Hepatocyte (in vitro differentiated cells): Measurements from ENCODE around the gene RENBP. TPM values are rescaled to one million over a fixed set of nuclear protein-coding genes. Genes with fewer than 3 reads are reported as not detected.

Experiments
- DNase-seq: peaks from one replicate; pipeline ENCODE4 v3.0.0-alpha.2; 2016; ENCODE audit warnings: low spot score
- H2AFZ ChIP-seq: fragments of 200-600 bp; sonication (generic); 2 replicates; pipeline ENCODE4 v1.6.0; 2016; ENCODE audit warnings: antibody characterized with exemption, mild to moderate bottlenecking
- H3K27ac ChIP-seq: fragments of 200-600 bp; sonication (generic); 2 replicates; pipeline ENCODE4 v1.5.1; 2016; ENCODE audit warnings: mild to moderate bottlenecking
- H3K27me3 ChIP-seq: fragments of 200-600 bp; sonication (generic); 2 replicates; pipeline ENCODE4 v1.6.1; 2016
- H3K36me3 ChIP-seq: fragments of 200-600 bp; sonication (generic); replicated peaks from 2 replicates; pipeline ENCODE4 v1.5.1; 2016; ENCODE audit warnings: low read depth; ENCODE audit not compliant: insufficient read depth
- H3K4me1 ChIP-seq: fragments of 200-600 bp; sonication (generic); 2 replicates; pipeline ENCODE4 v1.5.1; 2016; ENCODE audit warnings: mild to moderate bottlenecking, moderate library complexity; ENCODE audit not compliant: insufficient read depth
- H3K4me2 ChIP-seq: fragments of 200-600 bp; sonication (generic); 2 replicates; pipeline ENCODE4 v1.6.0; 2016
- H3K4me3 ChIP-seq: fragments of 200-600 bp; sonication (generic); 2 replicates; pipeline ENCODE4 v1.5.1; 2016; ENCODE audit warnings: mild to moderate bottlenecking
- H3K79me2 ChIP-seq: fragments of 200-600 bp; sonication (generic); 2 replicates; pipeline ENCODE4 v1.6.0; 2017; ENCODE audit warnings: mild to moderate bottlenecking
- H3K9me2 ChIP-seq: fragments of 200-600 bp; sonication (generic); replicated peaks from 2 replicates; pipeline ENCODE4 v1.6.0; 2017; ENCODE audit warnings: mild to moderate bottlenecking; ENCODE audit not compliant: insufficient read depth
- H3K9me3 ChIP-seq: fragments of 200-600 bp; sonication (generic); 2 replicates; pipeline ENCODE4 v1.5.1; 2016; ENCODE audit warnings: low read depth, mild to moderate bottlenecking
- H4K20me1 ChIP-seq: fragments of 200-600 bp; sonication (generic); 2 replicates; pipeline ENCODE4 v1.6.0; 2016; ENCODE audit warnings: mild to moderate bottlenecking; ENCODE audit not compliant: insufficient read depth, poor library complexity, severe bottlenecking
- CTCF ChIP-seq: fragments of 200-600 bp; sonication (generic); IDR thresholded peaks from 2 replicates; pipeline ENCODE4 v1.5.1; 2016; ENCODE audit warnings: antibody characterized with exemption, mild to moderate bottlenecking; ENCODE audit not compliant: poor library complexity
- EZH2 ChIP-seq: fragments of 200-600 bp; sonication (generic); IDR thresholded peaks from 2 replicates; pipeline ENCODE4 v1.6.1; 2016; ENCODE audit warnings: antibody characterized with exemption, mild to moderate bottlenecking, borderline replicate concordance
- EZH2phosphoT487 ChIP-seq: fragments of 200-600 bp; sonication (generic); IDR thresholded peaks from one replicate; pipeline ENCODE4 v1.6.1; 2018; ENCODE audit warnings: antibody characterized with exemption, mild to moderate bottlenecking, low read depth, moderate library complexity; ENCODE audit not compliant: unreplicated experiment, severe bottlenecking
- WGBS: methylation state at CpG from one replicate; pipeline ENCODE4 v1.1.6; 2016; ENCODE audit warnings: low lambda C conversion rate; ENCODE audit errors: missing lambda C conversion rate; 5-methylcytosine and 5-hydroxymethylcytosine counted together
- polyA plus RNA-seq: library from polyadenylated mRNA; unstranded; fragments of >200 nt; fragmentation: Nextera tagmentation; extraction: Ambion mirVana; gene quantifications from 2 replicates; pipeline ENCODE4 v1.2.1, GENCODE V29; 2016
- total RNA-seq: library from RNA; depleted of rRNA; stranded (reverse); fragments of >200 nt; gene quantifications from 2 replicates; pipeline ENCODE4 v1.2.3, GENCODE V29; 2014

The RENBP gene
- total and polyA plus RNA-seq, 2 experiments from 2014 or later: 5.8 to 22.8 TPM

GRCh38 chrX:153969904-153970356 is 25.5 kb upstream of the RENBP start:
- Histone ChIP-seq H3K27ac (peak overlapping the region; percentile 81), H3K79me2 (peaks cover 67% of the 10 kb centered on the region), H3K4me2 (peak overlapping the region; percentile 86), H4K20me1 (peaks cover 46% of the 10 kb centered on the region), H3K4me3 (peak overlapping the region; percentile 55), H2AFZ (no peak overlapping the region), H3K9me2 (no peaks in the 10 kb centered on the region), H3K4me1 (peaks cover 27% of the 10 kb centered on the region), H3K27me3 (no peaks in the 10 kb centered on the region), H3K36me3 (no peaks in the 10 kb centered on the region), H3K9me3 (no peaks in the 10 kb centered on the region)
- no peak for DNase-seq
- 41% methylated on average over 17 of the region's 26 CpGs for WGBS
- TF ChIP-seq EZH2 (no peak), EZH2phosphoT487 (no peak), CTCF (no peak)

GRCh38 chrX:153969125-153969903 is 24.9 kb upstream of the RENBP start:
- peaks cover 52% of the 10 kb centered on the region for H4K20me1 ChIP-seq
- no peaks in the 10 kb centered on the region for H3K27me3 ChIP-seq
- H3K4me2 ChIP-seq: peak overlapping the region; percentile 86
- no peak for TF ChIP-seq EZH2
- no peak for TF ChIP-seq CTCF
- no peak for TF ChIP-seq EZH2phosphoT487
- H3K4me1 ChIP-seq: peaks cover 23% of the 10 kb centered on the region
- peak overlapping the region; percentile 55 for H3K4me3 ChIP-seq
- no peaks in the 10 kb centered on the region for H3K36me3 ChIP-seq
- no peaks in the 10 kb centered on the region for H3K9me2 ChIP-seq
- no peaks in the 10 kb centered on the region for H3K9me3 ChIP-seq
- H2AFZ ChIP-seq: no peak overlapping the region
- no peak for DNase-seq
- 45% methylated on average over 24 of the region's 25 CpGs for WGBS
- peak overlapping the region; percentile 81 for H3K27ac ChIP-seq
- peaks cover 71% of the 10 kb centered on the region for H3K79me2 ChIP-seq

- no peak for DNase-seq
- H4K20me1 ChIP-seq: peaks cover 53% of the 10 kb centered on the region
- H3K27me3 ChIP-seq: no peaks in the 10 kb centered on the region
- WGBS: 47% methylated on average over 12 of the region's 12 CpGs
- TF ChIP-seq CTCF: no peak
- no peak for TF ChIP-seq EZH2phosphoT487
- no peak for TF ChIP-seq EZH2
- H3K9me2 ChIP-seq: no peaks in the 10 kb centered on the region
- peaks cover 66% of the 10 kb centered on the region for H3K79me2 ChIP-seq
- H3K4me3 ChIP-seq: no peak overlapping the region
- peaks cover 20% of the 10 kb centered on the region for H3K4me1 ChIP-seq
- H3K4me2 ChIP-seq: peak overlapping the region; percentile 86
- no peaks in the 10 kb centered on the region for H3K9me3 ChIP-seq
- H3K36me3 ChIP-seq: no peaks in the 10 kb centered on the region
- H3K27ac ChIP-seq: peak overlapping the region; percentile 81
- H2AFZ ChIP-seq: no peak overlapping the region
These were observed 24.3 kb upstream of the RENBP start for GRCh38 chrX:153968754-153969124.
